Activated CD8-positive, alpha-beta memory T cell treated with anti-CD3 and anti-CD28 coated beads for 48 hours (primary cell): ENCODE data around the gene KLHL36.
"Not testable (repeated sequence)": the region's sequence is repeated elsewhere in the genome, so short reads cannot be mapped to it uniquely, and the experiment has no call there.

Experiments
- DNase-seq, 3 experiments: peaks; one replicate each; pipeline ENCODE4 v3.0.0-alpha.2; 2020; ENCODE audit warnings: low read depth in 2 of 3, low spot score in 2 of 3

Gene KLHL36

GRCh38 chr16:84690088-84690819 is 41.9 kb downstream of the KLHL36 start:
- DNase-seq: no peak

- no peak for DNase-seq
These were observed 44.3 kb downstream of the KLHL36 start for GRCh38 chr16:84692451-84693214.

- not testable (repeated sequence) for DNase-seq
These were observed 45.6 kb downstream of the KLHL36 start for GRCh38 chr16:84693869-84694268.

GRCh38 chr16:84694980-84695379 is 46.7 kb downstream of the KLHL36 start:
- no peak for DNase-seq

GRCh38 chr16:84699147-84699711 is 50.9 kb downstream of the KLHL36 start:
- DNase-seq: no peak

GRCh38 chr16:84699712-84700445 is 51.6 kb downstream of the KLHL36 start, which contains the start of gene USP10:
USP10 (plus strand) TSS chr16:84700000; CDS start chr16:84700091, 91 bp downstream.
- DNase-seq: peak; percentile 60 to 80 (median 73)

GRCh38 chr16:84700446-84701300 is 52.4 kb downstream of the KLHL36 start:
- peak in 1 of 3 experiments; percentile 14 for DNase-seq

GRCh38 chr16:84703681-84704080 is 55.4 kb downstream of the KLHL36 start:
- DNase-seq: no peak

- no peak for DNase-seq
These were observed 55.9 kb downstream of the KLHL36 start for GRCh38 chr16:84704253-84704652.

GRCh38 chr16:84706856-84707255 is 58.5 kb downstream of the KLHL36 start:
- no peak for DNase-seq

- DNase-seq: no peak
These were observed 61.3 kb downstream of the KLHL36 start for GRCh38 chr16:84709609-84710008.

- DNase-seq: no peak
These were observed 62.4 kb downstream of the KLHL36 start for GRCh38 chr16:84710686-84711085.
